Measurements from ENCODE around the gene ESRRG.
"Not testable (repeated sequence)": the region's sequence is repeated elsewhere in the genome, so short reads cannot be mapped to it uniquely, and the experiment has no call there.

Gene ESRRG

DNA sequence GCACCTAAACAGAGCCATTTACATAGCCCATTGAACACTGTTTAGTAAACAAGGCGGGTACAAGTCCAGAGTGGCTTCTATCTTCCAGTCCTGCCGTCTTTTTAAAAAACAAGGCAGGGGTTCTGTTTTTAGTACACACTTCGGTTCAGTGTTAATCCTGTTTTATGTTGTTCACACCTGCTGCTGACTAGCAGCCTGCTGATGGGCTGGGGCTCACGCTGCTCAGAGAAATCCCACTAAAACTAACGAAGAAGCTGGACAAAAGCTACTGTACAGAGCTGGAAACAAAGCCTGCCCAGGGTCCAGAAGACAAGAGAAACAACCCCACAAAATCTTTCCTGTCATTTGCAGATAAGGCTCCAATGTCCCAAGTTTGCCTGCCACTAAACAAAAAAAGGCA is 13.2 kb downstream of the ESRRG start:
- no peak overlapping the region for H3K4me3 ChIP-seq (ENCODE audit: low read depth in 1 of 2, low read length in 2 of 2)
- H3K9ac ChIP-seq (ENCODE audit: low read depth in 1 of 2, low read length in 2 of 2): no peak overlapping the region
- no peaks in the 10 kb centered on the region for H3K9me3 ChIP-seq (ENCODE audit: control insufficient read depth in 1 of 2, low read length in 2 of 2)
- peaks cover 9 to 15% of the 10 kb centered on the region in 2 donors for H3K4me1 ChIP-seq (ENCODE audit: control insufficient read depth in 1 of 2, insufficient read depth in 2 of 2, low read length in 2 of 2)
- no peak overlapping the region for H3K27ac ChIP-seq (ENCODE audit: low read depth, low read length)
- no peaks in the 10 kb centered on the region for H3K27me3 ChIP-seq (ENCODE audit: control insufficient read depth in 1 of 2, insufficient read depth in 2 of 2, low read length in 2 of 2)
- H3K36me3 ChIP-seq (ENCODE audit: control insufficient read depth in 1 of 2, insufficient read depth in 2 of 2, low read length in 2 of 2): no peaks in the 10 kb centered on the region

DNA sequence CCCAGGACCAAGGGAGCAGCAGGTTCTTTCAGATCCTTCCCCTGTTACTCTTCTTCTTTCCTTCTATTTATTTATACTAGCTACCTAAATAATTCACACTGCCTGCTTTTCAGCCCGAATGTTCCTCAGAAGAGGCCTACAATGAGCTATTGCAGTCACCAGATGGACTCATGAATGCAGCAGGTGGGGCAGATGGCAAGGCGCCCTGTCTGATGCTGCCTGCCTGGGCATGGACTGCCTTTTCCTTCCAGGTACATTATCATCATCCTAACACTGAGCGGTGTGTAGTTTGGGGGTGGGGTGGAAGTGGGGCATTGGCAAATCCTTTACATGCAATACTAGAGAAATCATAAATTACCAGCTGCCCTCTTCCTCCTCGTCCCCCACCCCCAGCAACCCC is 17.6 kb downstream of the ESRRG start:
- H3K4me1 ChIP-seq (ENCODE audit: control insufficient read depth in 1 of 2, insufficient read depth in 2 of 2, low read length in 2 of 2): no peaks in the 10 kb centered on the region
- no peak overlapping the region for H3K4me3 ChIP-seq (ENCODE audit: low read depth in 1 of 2, low read length in 2 of 2)
- no peaks in the 10 kb centered on the region for H3K36me3 ChIP-seq (ENCODE audit: control insufficient read depth in 1 of 2, insufficient read depth in 2 of 2, low read length in 2 of 2)
- no peaks in the 10 kb centered on the region for H3K27me3 ChIP-seq (ENCODE audit: control insufficient read depth in 1 of 2, insufficient read depth in 2 of 2, low read length in 2 of 2)
- no peaks in the 10 kb centered on the region for H3K9me3 ChIP-seq (ENCODE audit: control insufficient read depth in 1 of 2, low read length in 2 of 2)
- no peak overlapping the region for H3K9ac ChIP-seq (ENCODE audit: low read depth in 1 of 2, low read length in 2 of 2)
- no peak overlapping the region for H3K27ac ChIP-seq (ENCODE audit: low read depth, low read length)

DNA sequence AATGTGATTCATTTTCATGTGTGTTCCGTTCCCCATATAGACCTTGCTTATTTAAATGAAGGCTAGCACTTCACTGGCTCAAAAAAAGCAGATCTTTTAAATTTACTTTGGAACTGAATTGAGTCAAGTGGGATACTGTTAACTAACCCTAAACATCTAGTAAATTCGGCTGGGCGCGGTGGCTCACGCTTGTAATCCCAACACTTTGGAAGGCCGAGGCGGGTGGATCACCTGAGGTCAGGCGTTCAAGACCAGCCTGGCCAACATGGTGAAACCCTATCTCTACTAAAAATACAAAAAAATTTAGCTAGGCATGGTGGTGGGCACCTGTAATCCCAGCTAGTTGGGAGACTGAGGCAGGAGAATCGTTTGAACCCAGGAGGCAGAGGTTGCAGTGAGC is 19.2 kb downstream of the ESRRG start:
- H3K9ac ChIP-seq (ENCODE audit: low read depth in 1 of 2, low read length in 2 of 2); H3K4me1 ChIP-seq (ENCODE audit: control insufficient read depth in 1 of 2, insufficient read depth in 2 of 2, low read length in 2 of 2); H3K27me3 ChIP-seq (ENCODE audit: control insufficient read depth in 1 of 2, insufficient read depth in 2 of 2, low read length in 2 of 2); H3K36me3 ChIP-seq (ENCODE audit: control insufficient read depth in 1 of 2, insufficient read depth in 2 of 2, low read length in 2 of 2); H3K27ac ChIP-seq (ENCODE audit: low read depth, low read length); H3K4me3 ChIP-seq (ENCODE audit: low read depth in 1 of 2, low read length in 2 of 2); H3K9me3 ChIP-seq (ENCODE audit: control insufficient read depth in 1 of 2, low read length in 2 of 2): not testable (repeated sequence)

DNA sequence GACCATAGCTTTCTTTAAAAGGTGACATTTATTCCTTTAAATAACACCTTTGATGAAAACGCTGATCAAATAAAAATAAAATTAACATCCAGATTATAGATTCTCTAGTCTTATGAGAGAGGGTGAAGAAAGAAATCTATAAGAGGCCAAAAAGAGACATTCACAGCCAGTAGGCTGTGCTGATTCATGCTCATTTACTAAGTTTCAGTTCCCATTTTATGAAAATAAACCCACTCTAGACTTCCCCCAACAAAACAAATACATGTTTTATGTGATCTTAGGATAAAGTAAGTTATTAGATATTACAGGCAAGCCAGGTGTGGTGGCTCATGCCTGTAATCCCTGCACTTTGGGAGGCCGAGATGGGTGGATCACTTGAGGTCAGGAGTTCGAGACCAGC is 21.1 kb downstream of the ESRRG start:
- Histone ChIP-seq H3K4me1 (ENCODE audit: control insufficient read depth in 1 of 2, insufficient read depth in 2 of 2, low read length in 2 of 2) (no peaks in the 10 kb centered on the region), H3K9ac (ENCODE audit: low read depth in 1 of 2, low read length in 2 of 2) (no peak overlapping the region), H3K36me3 (ENCODE audit: control insufficient read depth in 1 of 2, insufficient read depth in 2 of 2, low read length in 2 of 2) (no peaks in the 10 kb centered on the region), H3K4me3 (ENCODE audit: low read depth in 1 of 2, low read length in 2 of 2) (no peak overlapping the region), H3K9me3 (ENCODE audit: control insufficient read depth in 1 of 2, low read length in 2 of 2) (no peaks in the 10 kb centered on the region), H3K27ac (ENCODE audit: low read depth, low read length) (no peak overlapping the region), H3K27me3 (ENCODE audit: control insufficient read depth in 1 of 2, insufficient read depth in 2 of 2, low read length in 2 of 2) (no peaks in the 10 kb centered on the region)

DNA sequence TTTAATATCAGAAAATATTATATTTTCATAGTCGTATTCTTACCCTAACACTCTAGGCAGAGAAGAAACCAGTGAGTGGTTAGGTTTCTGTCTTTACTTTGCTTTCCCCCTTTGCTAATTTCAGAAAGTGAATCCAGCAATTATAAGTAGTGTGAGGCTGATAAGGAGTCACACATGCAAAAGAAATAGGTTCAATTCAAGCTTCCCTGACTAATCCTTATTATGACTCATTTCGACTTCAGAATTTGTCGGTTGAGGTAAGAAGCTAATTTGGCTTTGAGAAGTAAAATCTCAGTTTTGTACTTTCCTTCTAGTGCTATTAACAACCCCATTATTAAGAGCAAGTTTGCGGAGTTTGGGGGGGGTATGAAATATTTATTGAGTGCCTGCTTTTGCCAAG is 22.4 kb downstream of the ESRRG start:
- no peak overlapping the region for H3K4me3 ChIP-seq (ENCODE audit: low read depth in 1 of 2, low read length in 2 of 2)
- H3K27me3 ChIP-seq (ENCODE audit: control insufficient read depth in 1 of 2, insufficient read depth in 2 of 2, low read length in 2 of 2): no peaks in the 10 kb centered on the region
- H3K36me3 ChIP-seq (ENCODE audit: control insufficient read depth in 1 of 2, insufficient read depth in 2 of 2, low read length in 2 of 2): no peaks in the 10 kb centered on the region
- H3K27ac ChIP-seq (ENCODE audit: low read depth, low read length): no peak overlapping the region
- no peak overlapping the region for H3K9ac ChIP-seq (ENCODE audit: low read depth in 1 of 2, low read length in 2 of 2)
- no peaks in the 10 kb centered on the region for H3K9me3 ChIP-seq (ENCODE audit: control insufficient read depth in 1 of 2, low read length in 2 of 2)
- H3K4me1 ChIP-seq (ENCODE audit: control insufficient read depth in 1 of 2, insufficient read depth in 2 of 2, low read length in 2 of 2): no peaks in the 10 kb centered on the region

DNA sequence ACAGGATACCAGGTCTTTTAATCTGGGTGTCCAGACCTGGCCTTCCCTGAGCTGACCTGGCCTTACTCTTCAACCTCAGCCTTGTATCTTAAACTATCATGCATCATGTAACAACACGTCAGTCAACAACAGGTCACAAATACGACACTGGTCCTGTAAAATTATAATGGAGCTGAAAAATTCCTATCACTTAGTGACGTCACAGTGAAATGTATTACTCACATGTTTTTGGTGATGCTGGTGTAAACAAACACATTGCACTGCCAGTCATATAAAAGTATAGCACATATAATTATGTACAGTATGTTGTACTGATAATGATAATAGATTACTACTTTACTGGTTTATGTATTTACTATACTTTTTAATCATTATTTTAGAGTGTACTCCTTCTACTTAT is 31.5 kb downstream of the ESRRG start:
- no peaks in the 10 kb centered on the region for H3K36me3 ChIP-seq (ENCODE audit: control insufficient read depth in 1 of 2, insufficient read depth in 2 of 2, low read length in 2 of 2)
- no peaks in the 10 kb centered on the region for H3K27me3 ChIP-seq (ENCODE audit: control insufficient read depth in 1 of 2, insufficient read depth in 2 of 2, low read length in 2 of 2)
- no peaks in the 10 kb centered on the region for H3K9me3 ChIP-seq (ENCODE audit: control insufficient read depth in 1 of 2, low read length in 2 of 2)
- peaks cover 0 to 10% of the 10 kb centered on the region in 2 donors for H3K4me1 ChIP-seq (ENCODE audit: control insufficient read depth in 1 of 2, insufficient read depth in 2 of 2, low read length in 2 of 2)
- H3K9ac ChIP-seq (ENCODE audit: low read depth in 1 of 2, low read length in 2 of 2): no peak overlapping the region
- no peak overlapping the region for H3K4me3 ChIP-seq (ENCODE audit: low read depth in 1 of 2, low read length in 2 of 2)
- no peak overlapping the region for H3K27ac ChIP-seq (ENCODE audit: low read depth, low read length)

DNA sequence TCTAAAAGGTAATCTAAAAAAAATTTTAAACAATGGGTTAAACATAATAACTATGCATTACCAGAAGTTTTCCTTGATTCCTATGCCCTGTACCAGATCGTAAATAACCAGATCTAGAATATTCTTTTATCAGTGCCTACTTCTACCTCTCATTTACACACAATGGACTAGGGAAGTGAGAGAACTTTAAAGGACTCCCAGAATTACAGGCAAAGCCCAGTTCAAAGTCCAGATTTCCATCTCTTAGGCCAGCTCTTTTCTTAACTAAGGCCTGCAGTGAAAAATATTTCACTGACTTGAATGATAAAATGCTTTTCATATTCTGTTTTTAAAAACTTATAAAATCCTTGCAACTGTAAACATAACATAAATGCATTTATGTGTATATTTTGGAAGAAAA is 32.6 kb downstream of the ESRRG start:
- H3K4me3 ChIP-seq (ENCODE audit: low read depth in 1 of 2, low read length in 2 of 2): no peak overlapping the region
- H3K9me3 ChIP-seq (ENCODE audit: control insufficient read depth in 1 of 2, low read length in 2 of 2): no peaks in the 10 kb centered on the region
- H3K27ac ChIP-seq (ENCODE audit: low read depth, low read length): no peak overlapping the region
- no peaks in the 10 kb centered on the region for H3K27me3 ChIP-seq (ENCODE audit: control insufficient read depth in 1 of 2, insufficient read depth in 2 of 2, low read length in 2 of 2)
- no peak overlapping the region for H3K9ac ChIP-seq (ENCODE audit: low read depth in 1 of 2, low read length in 2 of 2)
- peaks cover 0 to 10% of the 10 kb centered on the region in 2 donors for H3K4me1 ChIP-seq (ENCODE audit: control insufficient read depth in 1 of 2, insufficient read depth in 2 of 2, low read length in 2 of 2)
- H3K36me3 ChIP-seq (ENCODE audit: control insufficient read depth in 1 of 2, insufficient read depth in 2 of 2, low read length in 2 of 2): no peaks in the 10 kb centered on the region

DNA sequence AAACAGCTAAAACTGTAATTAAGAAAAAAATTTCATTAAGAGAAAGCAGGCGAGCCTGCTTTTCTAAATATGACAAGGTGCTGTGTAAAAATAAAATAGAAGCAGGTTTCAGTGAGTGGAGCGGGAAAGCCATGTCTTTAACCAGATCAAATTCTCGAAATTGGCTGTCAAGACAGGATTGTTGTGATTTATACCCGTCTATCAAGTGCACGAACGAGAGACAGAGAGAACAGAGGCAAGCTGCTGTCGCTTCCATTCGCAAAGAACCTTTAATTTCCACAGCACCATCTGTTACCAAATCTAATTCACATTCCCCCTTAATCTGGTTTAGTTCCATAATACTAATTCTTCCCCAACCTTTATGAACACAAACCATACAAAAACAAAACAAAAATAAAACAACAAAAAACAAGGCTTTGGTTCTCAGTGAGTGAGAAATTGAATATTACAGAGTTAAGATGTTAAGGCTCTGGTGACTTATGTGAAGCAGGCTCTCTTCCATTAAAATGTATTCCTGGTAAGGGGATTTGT is 35.0 kb downstream of the ESRRG start:
- Histone ChIP-seq H3K9ac (ENCODE audit: low read depth in 1 of 2, low read length in 2 of 2) (no peak overlapping the region), H3K9me3 (ENCODE audit: control insufficient read depth in 1 of 2, low read length in 2 of 2) (no peaks in the 10 kb centered on the region), H3K4me1 (ENCODE audit: control insufficient read depth in 1 of 2, insufficient read depth in 2 of 2, low read length in 2 of 2) (peaks cover 0 to 10% of the 10 kb centered on the region in 2 donors), H3K36me3 (ENCODE audit: control insufficient read depth in 1 of 2, insufficient read depth in 2 of 2, low read length in 2 of 2) (no peaks in the 10 kb centered on the region), H3K4me3 (ENCODE audit: low read depth in 1 of 2, low read length in 2 of 2) (no peak overlapping the region), H3K27ac (ENCODE audit: low read depth, low read length) (no peak overlapping the region), H3K27me3 (ENCODE audit: control insufficient read depth in 1 of 2, insufficient read depth in 2 of 2, low read length in 2 of 2) (no peaks in the 10 kb centered on the region)

DNA sequence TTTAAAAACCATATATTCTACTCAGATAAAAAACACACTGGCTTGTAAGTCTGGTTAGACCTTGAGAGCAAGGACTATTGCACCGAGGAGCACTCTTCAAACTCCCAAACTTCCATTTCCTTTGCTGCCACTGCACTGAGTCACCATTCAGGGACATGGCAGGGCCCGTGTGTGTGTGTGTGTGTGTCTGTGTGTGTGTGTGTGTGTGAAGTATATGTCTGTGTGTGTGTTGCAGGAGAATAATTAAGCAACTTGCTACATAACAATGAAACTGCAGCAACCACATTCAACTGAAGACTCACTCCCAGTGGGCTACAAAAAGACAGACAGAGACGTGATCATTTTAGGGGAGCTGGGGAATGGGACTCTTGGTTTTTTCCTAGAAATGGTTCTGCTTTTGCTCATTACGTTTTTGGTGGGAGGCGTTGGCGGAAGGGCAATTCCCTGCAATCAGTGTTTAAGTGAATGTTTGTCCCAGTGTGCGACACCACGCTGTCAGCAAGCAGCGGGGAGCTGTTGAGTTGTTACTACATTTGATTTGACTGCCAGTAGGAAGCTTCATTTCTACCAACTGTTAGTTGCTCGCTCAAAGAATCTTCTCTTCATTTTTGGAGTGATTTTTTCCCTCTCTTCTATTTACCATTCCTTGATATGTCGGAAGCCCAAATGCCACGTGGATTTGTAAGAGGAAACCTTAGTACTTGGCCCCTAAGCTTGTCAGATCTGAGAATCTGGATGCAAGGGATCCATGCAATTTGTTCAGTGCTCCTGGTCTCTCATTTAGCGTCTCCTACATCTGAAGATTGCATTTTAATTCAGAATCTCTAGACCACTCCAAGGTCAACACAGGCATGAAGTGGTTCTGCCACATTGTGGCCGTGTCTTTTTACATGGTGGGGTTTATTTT is 36.1 kb downstream of the ESRRG start:
- H3K9me3 ChIP-seq (ENCODE audit: control insufficient read depth in 1 of 2, low read length in 2 of 2): no peaks in the 10 kb centered on the region
- no peaks in the 10 kb centered on the region for H3K27me3 ChIP-seq (ENCODE audit: control insufficient read depth in 1 of 2, insufficient read depth in 2 of 2, low read length in 2 of 2)
- peaks cover 0 to 10% of the 10 kb centered on the region in 2 donors for H3K4me1 ChIP-seq (ENCODE audit: control insufficient read depth in 1 of 2, insufficient read depth in 2 of 2, low read length in 2 of 2)
- no peak overlapping the region for H3K9ac ChIP-seq (ENCODE audit: low read depth in 1 of 2, low read length in 2 of 2)
- H3K36me3 ChIP-seq (ENCODE audit: control insufficient read depth in 1 of 2, insufficient read depth in 2 of 2, low read length in 2 of 2): no peaks in the 10 kb centered on the region
- H3K27ac ChIP-seq (ENCODE audit: low read depth, low read length): no peak overlapping the region
- H3K4me3 ChIP-seq (ENCODE audit: low read depth in 1 of 2, low read length in 2 of 2): no peak overlapping the region

DNA sequence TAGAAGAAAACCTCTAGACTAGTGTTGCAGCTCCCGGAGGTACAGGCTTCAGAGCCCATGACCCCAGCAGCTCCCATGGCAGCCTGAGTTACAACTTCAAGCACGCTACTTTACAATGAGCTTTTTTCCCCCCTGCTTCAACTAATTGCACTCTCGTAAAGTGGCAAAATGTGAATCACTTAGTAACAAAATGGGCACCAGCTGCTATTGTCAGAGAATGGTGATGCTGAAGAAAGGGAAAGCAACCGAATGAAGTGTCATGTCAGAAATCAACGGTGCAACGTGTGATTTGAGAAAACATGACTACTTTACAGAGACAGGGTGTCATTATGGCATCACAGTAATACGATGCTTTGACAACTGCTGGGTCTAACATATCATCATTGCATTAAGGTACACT is 40.5 kb downstream of the ESRRG start:
- no peak overlapping the region for H3K9ac ChIP-seq (ENCODE audit: low read depth in 1 of 2, low read length in 2 of 2)
- no peak overlapping the region for H3K27ac ChIP-seq (ENCODE audit: low read depth, low read length)
- H3K27me3 ChIP-seq (ENCODE audit: control insufficient read depth in 1 of 2, insufficient read depth in 2 of 2, low read length in 2 of 2): no peaks in the 10 kb centered on the region
- H3K4me1 ChIP-seq (ENCODE audit: control insufficient read depth in 1 of 2, insufficient read depth in 2 of 2, low read length in 2 of 2): no peaks in the 10 kb centered on the region
- no peaks in the 10 kb centered on the region for H3K36me3 ChIP-seq (ENCODE audit: control insufficient read depth in 1 of 2, insufficient read depth in 2 of 2, low read length in 2 of 2)
- H3K9me3 ChIP-seq (ENCODE audit: control insufficient read depth in 1 of 2, low read length in 2 of 2): no peaks in the 10 kb centered on the region
- no peak overlapping the region for H3K4me3 ChIP-seq (ENCODE audit: low read depth in 1 of 2, low read length in 2 of 2)

All from duodenal mucosa (tissue), 2 donors.